NOMO-1 treated with DMSO at 0.1 percent for 48 hours (cell line): ENCODE results near the gene LZTFL1.

Experiments used
- DNase-seq: peaks from one replicate; lab custom pipeline; 2025; ENCODE audit not compliant: unreplicated experiment; lab: John Stamatoyannopoulos, UW

The LZTFL1 gene, protein sequence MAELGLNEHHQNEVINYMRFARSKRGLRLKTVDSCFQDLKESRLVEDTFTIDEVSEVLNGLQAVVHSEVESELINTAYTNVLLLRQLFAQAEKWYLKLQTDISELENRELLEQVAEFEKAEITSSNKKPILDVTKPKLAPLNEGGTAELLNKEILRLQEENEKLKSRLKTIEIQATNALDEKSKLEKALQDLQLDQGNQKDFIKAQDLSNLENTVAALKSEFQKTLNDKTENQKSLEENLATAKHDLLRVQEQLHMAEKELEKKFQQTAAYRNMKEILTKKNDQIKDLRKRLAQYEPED

DNA sequence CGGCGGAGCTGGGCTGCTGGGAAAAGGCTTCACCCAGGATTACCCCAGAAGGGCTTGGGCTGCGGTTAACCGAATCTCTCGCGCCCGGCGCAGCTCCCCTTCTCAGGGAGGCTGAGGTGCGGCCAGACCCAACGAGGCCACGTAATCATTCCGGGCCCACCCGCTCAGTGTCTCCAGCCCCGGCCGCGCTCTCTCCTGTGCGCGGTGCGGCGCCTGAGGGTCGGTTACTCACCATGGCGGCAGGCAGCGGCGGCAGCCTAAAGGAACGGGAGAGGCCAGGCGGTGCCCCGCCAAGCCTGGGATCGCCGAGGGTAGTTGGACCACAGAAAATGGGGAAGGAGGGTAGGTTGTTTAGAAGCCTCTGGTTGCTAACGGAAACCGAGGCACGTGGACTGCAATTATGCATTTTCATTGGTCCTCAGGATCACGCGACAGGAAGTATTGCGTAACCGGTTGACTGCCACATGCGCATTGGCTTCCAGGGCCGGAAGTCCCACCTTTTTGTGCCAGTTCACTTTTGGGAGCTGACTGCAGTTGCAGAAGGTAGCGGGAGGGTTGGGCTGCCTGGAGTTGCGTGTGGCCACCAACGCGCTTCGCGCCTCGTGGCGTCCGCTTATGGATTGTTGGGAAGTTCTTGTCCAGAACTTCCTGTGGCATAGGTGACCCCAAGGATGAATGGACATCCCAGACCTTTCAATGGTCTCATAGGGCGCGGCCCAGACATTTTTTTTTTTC, at the start of gene LZTFL1:
Gene LZTFL1 (minus strand): TSS at position 363 of the 735 bp plus-strand sequence. CDS start 128 bp downstream, at position 235.
- peak; percentile 99 for DNase-seq

DNA sequence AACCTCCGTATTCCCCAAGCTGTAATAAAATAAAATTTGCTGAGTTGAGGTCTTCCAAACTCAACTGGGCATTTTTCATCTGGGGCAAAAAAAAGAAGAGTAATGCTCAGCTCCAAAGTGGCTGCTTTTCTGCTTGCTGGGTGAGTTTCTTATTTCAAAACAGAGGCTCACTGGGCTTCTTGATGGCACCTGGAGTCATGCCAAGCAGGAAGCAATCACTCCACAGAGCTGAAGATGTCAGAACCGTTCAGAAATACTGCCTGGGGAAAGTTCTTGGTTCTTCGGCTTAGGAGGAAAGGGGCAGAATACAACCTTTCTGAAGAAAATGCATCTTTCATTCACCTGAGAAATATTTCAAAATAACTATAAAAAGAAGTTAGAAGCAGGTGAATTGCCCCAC, 48.5 kb upstream of the LZTFL1 start:
- DNase-seq: no peak

DNA sequence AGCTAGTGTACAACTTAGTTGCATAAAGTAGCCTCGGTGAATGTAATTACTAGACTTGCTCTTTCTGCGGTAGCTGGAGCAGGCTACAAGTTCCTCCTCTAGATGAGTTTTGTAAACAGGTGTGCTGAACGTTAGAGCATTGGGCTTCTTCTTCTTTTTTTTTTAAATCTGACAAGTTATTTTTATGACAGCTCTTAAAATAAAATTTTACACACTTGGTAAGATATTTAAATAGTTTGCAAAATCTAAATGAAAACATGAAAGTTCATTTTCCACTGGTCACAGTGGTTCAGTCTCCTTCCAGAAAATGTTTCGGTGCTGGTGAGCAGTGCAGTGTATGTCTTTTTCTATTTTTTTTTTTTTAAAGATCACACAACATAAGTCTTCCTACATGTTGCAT, 47.4 kb upstream of the LZTFL1 start:
- DNase-seq: no peak

DNA sequence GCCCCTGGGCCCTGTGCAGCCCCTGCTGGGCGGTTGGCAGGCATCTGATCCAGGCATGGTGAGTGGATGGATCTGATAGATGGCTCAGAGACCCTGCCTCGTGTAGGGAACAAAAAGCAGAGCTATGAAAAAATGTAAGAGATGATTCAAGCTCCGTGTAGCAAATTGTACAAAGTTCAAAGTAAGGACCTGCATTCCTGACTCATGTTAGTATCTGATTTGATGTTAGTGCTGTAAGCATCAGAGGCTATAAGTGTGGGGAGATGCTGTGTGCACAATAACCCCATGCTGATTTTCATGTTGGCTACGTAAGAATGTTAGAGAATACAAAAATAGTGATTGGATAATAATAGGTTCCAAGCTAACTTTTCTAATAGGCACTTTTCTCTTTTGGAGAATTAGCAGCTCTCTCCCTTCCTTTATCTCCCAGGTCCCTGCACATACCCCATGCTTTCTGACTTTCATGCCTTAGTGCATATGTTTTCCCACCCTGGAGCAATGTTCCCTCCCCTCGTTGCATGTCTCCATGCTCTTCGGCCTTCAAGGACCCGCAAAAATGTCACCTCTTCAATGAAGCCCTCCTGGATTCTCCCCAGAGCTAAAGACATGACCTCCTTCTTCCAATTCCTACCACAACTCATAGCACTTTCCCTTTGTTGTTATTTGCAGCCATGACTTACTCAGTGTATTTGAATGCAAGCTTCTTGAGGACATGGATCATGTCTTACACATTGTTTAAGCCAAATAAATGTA, 46.0 kb upstream of the LZTFL1 start:
- no peak for DNase-seq

DNA sequence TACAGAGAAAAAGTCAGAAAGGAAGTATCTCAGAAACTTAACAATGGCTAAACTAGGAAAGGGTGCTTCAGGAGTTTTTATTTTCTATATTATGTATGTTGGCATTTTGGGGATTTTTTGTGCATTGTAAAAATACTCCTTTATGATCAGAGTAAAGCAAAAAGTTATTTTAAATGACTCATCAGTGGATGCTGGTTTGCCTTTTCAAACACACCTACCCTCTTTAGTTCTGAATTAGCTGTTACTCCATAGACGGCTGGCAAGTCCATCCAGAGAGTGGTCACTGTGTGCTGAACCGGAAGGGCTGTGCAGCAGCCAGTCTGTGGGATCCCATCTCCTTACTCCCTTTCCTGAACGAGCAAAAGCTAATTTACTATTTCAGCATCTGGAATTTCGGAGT, 45.4 kb upstream of the LZTFL1 start:
- DNase-seq: no peak

DNA sequence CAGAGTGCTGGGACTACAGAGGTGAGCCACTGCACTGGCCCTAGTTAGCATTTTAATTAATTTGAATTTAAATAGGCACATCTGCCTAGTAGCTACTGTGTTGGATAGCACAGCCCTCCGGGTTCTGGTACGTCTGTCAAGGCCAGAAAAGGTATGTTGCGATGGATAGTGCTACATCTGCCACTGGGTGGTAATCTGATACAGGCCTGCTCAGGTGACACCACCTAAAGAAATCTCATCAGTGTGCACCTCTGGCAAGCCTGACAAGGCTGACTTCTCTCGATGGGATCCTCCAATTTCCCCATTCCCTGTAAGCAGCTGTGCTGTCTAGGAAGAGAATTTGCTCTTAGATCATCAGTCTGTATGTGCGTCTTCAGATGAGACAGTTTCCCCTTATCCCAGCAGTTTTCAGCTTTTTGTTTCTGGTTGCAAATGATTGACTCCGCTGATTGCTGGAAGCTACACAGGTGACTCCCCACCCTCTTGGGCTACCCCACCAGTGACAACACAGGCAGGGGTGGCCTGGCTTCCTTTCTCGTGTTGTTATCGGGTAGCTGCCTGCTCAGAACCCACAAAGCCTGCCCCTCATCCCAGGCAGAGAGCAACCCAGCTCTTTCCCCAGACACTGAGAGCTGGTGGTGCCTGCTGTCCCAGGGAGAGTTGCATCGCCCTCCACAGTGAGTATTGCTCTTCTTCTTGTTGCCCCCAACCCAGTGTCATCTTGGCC, 44.2 kb upstream of the LZTFL1 start, which contains the start of gene CCR9:
Gene CCR9 (plus strand): TSS at position 565 of the 727 bp plus-strand sequence. CDS start 8,391 bp downstream, outside the sequence.
- no peak for DNase-seq

DNA sequence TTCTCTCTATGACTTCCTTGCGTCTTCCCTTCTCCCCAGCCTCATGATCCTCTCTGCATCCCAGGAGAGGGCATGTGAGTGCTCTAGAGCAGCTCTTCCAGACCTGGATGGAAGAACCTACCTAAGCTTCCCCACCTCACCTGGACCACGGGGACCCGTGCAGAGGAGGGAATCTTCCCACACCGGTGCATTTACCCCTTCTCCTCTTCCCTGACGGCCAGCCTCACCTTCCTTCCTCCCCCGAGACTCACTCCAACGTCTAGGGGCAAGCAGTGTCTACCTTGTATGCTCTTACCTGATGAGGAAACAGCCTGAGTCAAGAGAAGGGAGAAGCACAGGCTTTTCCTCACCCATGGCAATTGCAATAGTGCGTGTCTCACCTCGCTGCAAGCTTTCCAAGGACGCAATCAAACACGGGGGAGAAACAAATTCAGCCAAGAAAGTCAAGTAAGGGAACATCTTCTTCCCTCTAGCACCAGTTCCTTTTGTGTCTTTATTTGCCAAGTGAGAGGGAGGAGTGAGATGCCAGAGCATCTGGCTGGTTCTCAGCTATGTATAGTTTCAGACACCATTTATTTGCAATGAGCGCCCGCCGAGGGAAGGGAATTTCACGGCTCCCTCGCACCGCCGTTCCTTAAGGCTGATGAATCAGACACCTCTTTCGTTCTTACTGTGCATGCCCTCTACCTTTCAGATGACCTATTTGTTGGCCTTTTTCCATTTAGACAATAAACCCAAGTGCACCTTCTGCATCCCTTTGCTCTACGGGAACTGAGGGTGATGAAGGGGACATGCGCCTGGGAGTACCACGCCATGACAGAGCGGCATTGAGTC, 42.7 kb upstream of the LZTFL1 start:
- no peak for DNase-seq

DNA sequence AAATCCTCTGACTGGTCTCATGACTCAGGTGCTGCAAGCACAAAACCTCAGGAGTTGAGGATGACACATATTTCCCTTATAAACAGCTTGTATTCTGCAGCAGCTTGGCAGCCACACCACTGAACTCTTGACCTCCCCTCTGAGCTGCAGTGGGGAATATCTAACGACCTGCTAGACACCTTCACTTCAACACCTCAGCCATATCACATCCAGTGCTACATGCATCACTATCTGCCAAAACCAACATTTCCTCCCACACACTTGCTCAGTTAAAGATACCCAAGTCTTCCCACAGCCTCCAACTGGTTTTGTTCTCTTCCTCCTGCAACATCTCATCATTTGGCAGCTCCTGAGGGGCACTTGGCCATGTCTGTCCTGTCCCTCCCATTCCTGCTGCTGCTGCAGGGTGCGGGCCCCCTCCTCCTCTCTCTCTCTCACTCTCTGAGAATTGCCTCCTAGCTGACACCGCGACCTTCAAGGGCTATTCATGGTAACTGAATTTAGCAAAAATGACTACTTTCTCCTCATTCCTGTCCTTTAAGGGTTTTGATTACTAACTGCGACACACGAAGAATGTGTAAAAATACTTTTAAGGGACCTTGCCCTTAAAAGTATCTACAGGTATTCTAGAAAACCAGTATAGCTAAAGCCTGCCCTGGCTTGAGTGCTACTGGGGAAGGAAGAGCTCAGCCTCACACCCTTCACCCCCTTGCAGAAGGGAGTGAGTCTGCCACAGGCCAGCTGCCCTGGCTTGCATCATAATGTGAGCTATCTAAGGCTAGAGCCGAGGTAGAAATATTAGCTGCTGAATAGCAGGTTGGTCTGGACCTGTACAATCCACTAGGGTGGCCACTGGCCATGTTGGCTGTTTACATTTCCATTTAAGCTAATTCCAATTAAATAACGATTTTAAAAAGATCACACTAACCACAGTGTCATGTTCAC, 39.4 kb upstream of the LZTFL1 start:
- DNase-seq: no peak

DNA sequence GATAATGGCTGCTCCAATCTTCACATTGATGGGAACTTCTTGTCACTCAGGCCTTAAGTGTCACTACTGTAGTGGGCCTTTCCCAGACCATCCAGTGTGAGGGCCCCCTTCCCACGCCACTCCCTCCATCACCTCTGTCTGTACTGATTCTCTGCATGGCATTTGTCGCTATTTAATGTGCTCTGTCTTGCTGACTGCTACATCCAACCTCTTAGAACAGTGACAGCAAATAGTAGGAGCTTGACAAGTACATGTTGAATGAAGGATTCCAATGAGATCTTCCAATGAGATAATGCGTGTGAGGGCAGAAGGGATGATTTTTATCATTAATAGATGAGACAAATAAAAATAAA, 38.8 kb upstream of the LZTFL1 start:
- DNase-seq: no peak

DNA sequence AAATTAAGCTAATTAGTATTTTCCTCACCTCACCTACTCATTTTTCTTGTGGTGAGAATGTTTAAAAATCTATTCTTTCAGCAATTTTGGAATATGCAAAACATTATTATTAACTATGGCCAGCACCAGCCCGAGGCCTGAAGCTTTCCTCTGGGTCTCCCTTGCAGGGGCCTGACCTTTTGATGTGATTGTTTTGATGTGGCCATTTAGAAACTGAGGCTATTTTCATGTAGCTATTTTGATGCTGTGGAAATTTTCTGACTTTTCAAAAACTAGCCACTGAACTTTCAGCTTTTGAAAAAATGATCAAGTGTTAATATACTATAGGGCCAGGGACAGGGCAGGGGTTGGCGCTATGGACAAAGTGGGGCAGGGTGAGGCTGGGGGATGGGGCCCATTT, 36.2 kb upstream of the LZTFL1 start:
- DNase-seq: no peak

DNA sequence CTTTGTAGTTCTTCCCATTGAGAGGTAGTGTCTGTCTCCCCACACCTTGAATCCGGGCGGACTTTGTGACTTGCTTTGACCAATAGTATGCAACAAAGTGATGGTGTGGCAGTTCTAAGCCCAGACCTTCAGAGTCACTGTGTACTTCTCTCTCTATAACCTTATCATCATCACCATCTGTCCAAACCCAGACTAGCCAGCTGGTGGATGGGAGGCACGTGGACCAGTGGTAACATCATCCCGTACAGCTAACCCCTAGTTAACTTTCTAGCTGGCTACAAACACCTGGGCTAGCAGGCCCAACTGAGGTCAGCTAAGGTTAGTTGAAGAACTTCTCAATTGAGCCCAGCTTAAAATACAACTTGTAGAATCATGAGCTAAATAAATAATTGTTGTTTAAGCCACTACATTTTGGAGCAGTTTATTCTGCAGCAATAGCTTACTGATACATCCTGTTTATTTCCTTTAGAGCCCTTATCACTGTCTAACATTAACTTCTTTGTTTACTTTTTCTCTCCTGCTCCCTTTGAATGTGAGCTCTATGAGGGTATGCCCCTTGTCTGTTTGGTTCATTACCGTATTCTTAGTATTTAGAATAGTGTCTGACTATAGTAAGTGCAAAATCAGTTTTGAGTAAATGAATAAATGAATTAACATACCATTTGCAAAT, 32.9 kb upstream of the LZTFL1 start:
- no peak for DNase-seq

DNA sequence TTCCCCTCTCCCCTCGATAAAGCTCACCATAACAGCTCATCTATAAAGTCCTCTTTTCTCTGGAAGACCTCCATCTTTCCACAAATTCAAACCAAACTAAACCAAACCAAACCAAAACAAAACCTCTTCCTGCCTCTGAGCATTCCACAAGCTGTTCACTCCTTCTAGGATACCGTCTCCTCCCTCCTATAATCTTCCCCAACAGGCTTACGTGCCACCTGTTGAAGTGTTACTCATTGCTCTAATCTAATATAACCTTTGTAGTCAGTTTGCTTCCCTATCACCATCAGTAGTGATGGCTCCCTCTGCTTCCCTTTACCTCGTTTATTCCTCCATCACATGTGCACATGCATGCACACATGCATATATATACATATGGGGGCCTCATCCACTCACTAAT, 31.7 kb upstream of the LZTFL1 start:
- no peak for DNase-seq

DNA sequence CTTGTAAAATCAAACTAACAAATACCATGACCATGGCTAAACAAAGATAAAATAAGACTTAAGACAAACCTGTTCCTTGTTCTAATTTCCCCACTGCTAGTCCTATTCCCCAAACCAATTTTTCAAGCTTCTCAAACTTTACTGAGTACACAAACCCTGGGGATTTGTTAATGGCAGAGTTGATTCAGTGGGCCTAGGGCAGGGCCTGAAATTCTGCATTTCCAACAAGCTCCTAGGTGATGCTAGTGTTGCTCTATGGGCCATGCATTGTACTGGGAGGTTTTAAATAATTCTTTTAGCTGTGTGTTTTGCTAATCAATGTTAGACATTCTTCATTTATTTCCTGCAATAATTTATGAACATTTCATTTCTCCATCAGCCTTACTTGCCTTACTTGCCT, 31.1 kb upstream of the LZTFL1 start:
- DNase-seq: no peak

DNA sequence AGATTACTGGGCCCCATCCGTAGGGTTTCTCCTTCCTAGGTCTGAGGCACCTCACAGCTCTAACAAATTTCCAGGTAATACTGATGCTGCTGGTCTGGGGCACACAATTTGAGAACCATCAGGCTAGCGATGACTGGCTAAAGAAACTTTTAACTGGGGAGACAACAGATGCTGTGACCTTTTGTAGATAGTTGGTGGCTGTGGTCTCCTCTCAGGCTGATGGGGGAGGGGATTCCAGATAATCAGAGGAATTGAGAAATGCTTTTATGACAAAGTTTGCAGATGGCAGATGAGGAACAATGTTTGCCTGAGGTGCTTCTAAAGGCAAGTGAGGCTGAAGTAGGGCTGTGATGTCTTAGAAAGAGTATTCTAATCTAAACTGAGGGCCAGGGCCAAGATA, 30.6 kb upstream of the LZTFL1 start:
- DNase-seq: no peak

DNA sequence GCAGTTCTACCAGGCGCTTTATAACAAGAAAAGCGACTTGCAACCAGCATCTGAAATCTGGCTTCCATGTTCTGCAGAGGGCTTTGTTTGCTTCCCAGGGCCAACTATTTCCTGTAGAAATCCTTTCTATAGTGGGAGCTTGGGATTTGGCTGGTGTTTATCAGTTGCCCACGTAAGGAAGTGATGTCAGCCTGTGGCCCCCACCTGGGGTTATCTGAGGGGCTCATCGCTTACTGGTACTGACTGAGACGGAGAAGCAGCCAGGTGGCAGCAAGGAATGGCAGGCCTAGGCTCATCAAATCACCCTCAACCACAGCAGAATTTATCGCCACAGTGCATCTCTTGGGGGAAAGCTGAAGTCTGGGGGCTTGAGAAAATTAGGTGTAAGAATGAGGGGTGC, 29.9 kb upstream of the LZTFL1 start:
- DNase-seq: no peak

DNA sequence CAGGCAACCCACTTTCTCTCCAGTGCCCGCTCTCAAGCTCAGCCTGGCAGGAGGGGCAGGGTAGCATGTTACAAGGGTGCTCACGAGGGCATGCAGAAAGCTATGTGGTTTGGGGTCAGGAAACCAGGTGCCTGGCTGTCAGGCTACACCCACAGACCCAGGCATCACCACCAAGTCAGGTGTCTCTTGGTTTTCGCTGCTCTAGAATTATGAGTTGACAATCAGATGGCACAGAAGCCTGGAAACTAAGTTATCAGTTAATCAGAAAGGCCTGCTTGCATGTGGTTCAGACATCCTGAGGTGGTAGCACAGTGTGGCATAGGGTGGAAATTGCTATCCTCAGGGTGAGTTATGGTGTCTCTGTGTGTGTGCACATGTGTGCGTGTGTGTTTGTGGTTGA, 28.2 kb upstream of the LZTFL1 start:
- DNase-seq: no peak

DNA sequence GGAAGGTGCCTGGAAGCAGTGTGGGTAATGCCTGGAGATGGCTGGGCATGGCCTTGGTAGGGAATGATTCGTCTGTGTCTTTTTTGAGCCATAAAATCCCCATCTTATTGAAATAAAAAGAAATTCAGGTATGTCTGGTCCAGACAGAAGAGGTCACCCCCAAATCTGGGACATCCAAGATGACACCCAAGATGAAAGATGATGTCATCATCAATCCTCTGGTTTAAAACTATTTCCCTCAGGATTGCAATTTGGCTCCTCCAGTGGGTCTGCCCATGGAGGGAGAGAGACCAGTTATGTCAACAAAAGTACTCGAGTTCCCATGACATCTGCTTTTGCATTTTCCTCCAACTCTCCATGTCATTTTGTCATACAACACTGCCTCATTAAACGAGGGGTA, 27.7 kb upstream of the LZTFL1 start:
- no peak for DNase-seq

DNA sequence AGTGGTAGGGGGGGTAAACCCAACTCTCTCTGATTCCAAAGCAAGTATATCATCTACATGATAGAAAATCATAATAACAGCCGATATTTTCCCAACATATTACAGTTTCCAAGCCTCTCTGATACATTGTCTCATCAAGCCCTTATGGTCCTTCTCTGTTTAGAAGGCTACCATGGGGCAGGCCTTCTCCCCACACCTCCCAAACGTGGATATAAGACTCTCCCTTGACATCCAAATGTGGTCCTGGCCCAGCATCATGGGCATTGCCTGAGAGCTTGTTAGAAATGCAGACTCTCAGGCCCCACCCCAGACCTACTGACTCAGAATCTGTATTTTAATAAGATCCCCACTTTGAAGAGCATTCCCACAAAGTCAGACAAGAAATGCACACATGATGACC, 26.7 kb upstream of the LZTFL1 start:
- DNase-seq: no peak

DNA sequence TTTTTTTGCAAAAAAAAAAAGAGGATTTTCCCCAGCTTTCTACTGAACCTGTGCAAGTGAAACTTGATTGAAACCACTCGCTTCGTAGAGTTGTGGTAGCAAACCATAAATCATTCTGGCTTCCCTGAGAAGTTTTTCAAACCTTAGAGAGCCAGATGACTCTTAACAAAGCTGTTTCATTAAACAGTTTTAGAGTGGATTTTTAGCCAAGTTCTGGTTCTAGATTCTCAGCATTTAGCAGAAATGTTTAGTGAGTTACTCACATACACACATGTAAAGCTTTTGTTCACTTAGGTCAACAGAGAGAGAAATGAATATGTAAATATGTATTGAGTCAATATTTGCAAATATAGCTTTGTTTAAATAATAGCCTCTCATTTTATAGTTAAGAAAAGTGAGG, 26.3 kb upstream of the LZTFL1 start:
- no peak for DNase-seq
